Muscle of leg (tissue), 11 donors: ENCODE measurements around the gene ELFN1. TPM values are rescaled to one million over a fixed set of nuclear protein-coding genes. Genes with fewer than 3 reads are reported as not detected.

Experiments used
- DNase-seq: peaks from one replicate; pipeline ENCODE4 v3.0.0; 2013
- H3K27ac ChIP-seq: one replicate; pipeline ENCODE4 v1.5.1; 2013; ENCODE audit warnings: mild to moderate bottlenecking, low read length, control low read depth
- H3K27me3 ChIP-seq: one replicate; pipeline ENCODE4 v1.6.1; 2013; ENCODE audit warnings: low read length; ENCODE audit not compliant: control insufficient read depth, insufficient read depth
- H3K36me3 ChIP-seq: one replicate; pipeline ENCODE4 v1.6.1; 2013; ENCODE audit warnings: low read length; ENCODE audit not compliant: control insufficient read depth, insufficient read depth
- H3K4me1 ChIP-seq: one replicate; pipeline ENCODE4 v1.6.1; 2013; ENCODE audit warnings: low read length; ENCODE audit not compliant: control insufficient read depth, insufficient read depth
- H3K4me3 ChIP-seq: one replicate; pipeline ENCODE4 v1.5.1; 2013; ENCODE audit warnings: low read length, control low read depth
- H3K9me3 ChIP-seq: replicated peaks from 2 replicates; pipeline ENCODE4 v1.6.1; 2013; ENCODE audit warnings: low read depth, low read length; ENCODE audit not compliant: control insufficient read depth
- WGBS: methylation state at CpG from one replicate; pipeline ENCODE4 v1.1.5; 2013; ENCODE audit warnings: missing lambda C conversion rate; ENCODE audit not compliant: insufficient coverage; 5-methylcytosine and 5-hydroxymethylcytosine counted together
- polyA plus RNA-seq, 8 donors: library from polyadenylated mRNA; unstranded; fragments of 120-200 nt; gene quantifications; one replicate each; pipeline versions ENCODE4 v1.2.1 to v1.2.3, GENCODE V29; 2013; ENCODE audit warnings: inconsistent platforms in 1 of 8, low replicate concordance in 1 of 8; ENCODE audit not compliant: insufficient read length in 8 of 8, insufficient read depth in 1 of 8
- total RNA-seq: library from RNA; stranded (reverse); fragments of 120-200 nt; gene quantifications from one replicate; pipeline ENCODE4 v1.2.4, GENCODE V29; 2013

Gene ELFN1
- total and polyA plus RNA-seq, 9 donors, result 2.8 to 10.7 (median 8.2) TPM

GRCh38 chr7:1675673-1676549, 5.8 kb downstream of the ELFN1 start:
- Histone ChIP-seq H3K9me3 (no peaks in the 10 kb centered on the region), H3K4me3 (no peak overlapping the region), H3K36me3 (no peaks in the 10 kb centered on the region), H3K4me1 (peaks cover 20% of the 10 kb centered on the region), H3K27ac (no peak overlapping the region), H3K27me3 (peaks cover 28% of the 10 kb centered on the region)
- no peak for DNase-seq
- WGBS, result 62% methylated on average over 11 of the region's 30 CpGs

DNA sequence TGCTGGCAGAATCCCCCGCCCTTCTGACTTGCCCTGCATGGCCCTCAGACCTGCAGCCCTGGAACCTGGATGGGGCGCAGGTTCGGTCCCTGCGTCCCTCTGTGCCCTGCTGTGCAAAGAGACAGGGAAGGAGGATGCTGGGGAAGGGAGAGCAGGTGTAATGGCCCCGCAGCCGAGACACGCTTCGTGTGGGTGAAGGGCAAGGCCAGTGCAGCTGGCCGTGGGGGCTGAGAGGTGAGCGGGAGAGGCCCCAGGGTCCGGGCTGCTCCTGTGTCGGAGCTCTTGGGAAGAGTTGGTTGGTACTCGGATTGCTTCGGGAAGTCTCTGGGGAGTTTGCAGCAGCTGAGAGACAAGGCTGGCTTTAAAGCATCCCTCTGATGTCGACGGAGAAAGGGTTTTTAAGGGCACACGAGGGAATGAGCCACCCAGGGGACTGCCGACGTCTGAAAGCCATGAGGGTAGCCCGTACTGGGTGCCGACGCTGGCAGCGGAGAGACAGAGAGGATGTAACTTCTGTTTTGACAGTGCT, 6.5 kb downstream of the ELFN1 start:
- no peak overlapping the region for H3K27ac ChIP-seq
- H3K9me3 ChIP-seq, result no peaks in the 10 kb centered on the region
- no peak for DNase-seq
- peaks cover 13% of the 10 kb centered on the region for H3K4me1 ChIP-seq
- no peaks in the 10 kb centered on the region for H3K36me3 ChIP-seq
- 50% methylated on average over 18 of the region's 23 CpGs for WGBS
- H3K4me3 ChIP-seq, result no peak overlapping the region
- H3K27me3 ChIP-seq, result peaks cover 21% of the 10 kb centered on the region

DNA sequence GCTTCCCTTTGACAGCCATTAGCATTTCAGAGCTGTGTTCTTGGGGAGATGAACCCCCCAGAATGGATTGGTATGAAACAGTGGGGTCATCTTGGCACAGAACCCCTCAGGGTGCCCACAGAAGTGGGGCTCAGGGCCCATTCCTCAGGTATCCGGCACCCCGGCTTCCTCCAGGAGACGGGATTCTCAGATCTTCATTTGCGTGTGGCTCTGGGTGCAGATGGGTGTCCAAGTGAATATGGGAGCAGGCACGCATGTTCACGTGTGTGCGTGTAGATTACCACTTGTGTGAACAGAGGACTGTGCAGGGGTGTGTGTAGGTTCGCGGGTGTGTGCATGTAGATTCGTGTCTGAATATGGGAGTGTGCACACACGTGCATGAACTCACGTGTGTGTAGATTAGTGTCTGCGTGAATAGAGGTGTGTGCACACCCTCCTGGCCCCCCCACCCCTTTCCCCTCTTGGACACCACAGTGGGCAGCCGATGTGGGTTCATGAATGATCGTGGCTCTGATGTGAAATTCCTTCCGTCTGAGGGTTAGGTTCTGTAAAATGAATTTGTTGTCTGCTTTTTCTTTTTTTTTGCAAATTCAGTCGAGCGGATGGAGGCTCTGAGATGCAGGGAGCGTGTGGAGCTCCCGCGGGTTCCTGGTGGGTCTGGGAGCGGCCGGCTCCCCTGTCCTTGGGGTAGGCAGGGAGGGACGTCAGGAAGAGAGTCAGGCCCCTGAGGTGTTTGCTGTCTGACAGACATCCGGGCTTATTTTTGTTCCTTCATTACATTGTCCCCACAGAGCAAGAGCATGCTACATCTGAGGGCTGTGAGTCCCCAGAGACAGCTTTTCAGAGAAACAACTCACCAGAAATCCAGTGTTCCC, 7.4 kb downstream of the ELFN1 start:
- Histone ChIP-seq H3K4me1 (peaks cover 11% of the 10 kb centered on the region), H3K4me3 (no peak overlapping the region), H3K27me3 (peaks cover 14% of the 10 kb centered on the region), H3K9me3 (peaks cover 4% of the 10 kb centered on the region), H3K27ac (no peak overlapping the region), H3K36me3 (no peaks in the 10 kb centered on the region)
- DNase-seq, result no peak
- WGBS, result 82% methylated on average over 11 of the region's 25 CpGs

DNA sequence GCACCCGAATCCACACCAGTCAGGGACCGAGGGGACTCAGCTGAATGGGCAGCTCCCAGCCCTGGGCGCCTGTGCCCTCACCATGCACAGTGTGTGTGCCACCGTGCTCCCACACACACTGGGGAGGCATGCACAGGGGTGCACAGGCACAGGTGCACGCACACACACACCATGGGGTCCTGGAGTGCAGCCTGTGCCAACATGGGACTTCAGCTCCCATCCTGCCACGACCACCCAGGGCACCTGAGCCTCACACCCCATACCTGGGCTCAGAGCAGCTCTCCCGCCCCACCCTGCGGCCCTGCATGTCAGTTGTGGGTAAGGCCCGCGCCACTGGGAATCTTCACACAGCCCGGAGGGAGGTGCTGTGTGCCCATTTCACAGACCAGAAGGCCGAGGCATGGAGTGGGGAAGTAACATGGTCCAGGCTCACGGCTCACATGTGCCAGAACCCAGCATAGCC, 8.0 kb downstream of the ELFN1 start:
- WGBS, result 86% methylated on average over 10 of the region's 13 CpGs
- peaks cover 11% of the 10 kb centered on the region for H3K27me3 ChIP-seq

GRCh38 chr7:1678571-1679325, 8.7 kb downstream of the ELFN1 start:
- no peak overlapping the region for H3K27ac ChIP-seq
- WGBS, result 91% methylated on average over 27 of the region's 30 CpGs
- H3K36me3 ChIP-seq, result no peaks in the 10 kb centered on the region
- H3K4me3 ChIP-seq, result no peak overlapping the region
- no peak for DNase-seq
- H3K4me1 ChIP-seq, result peaks cover 11% of the 10 kb centered on the region
- peaks cover 11% of the 10 kb centered on the region for H3K27me3 ChIP-seq
- H3K9me3 ChIP-seq, result peaks cover 7% of the 10 kb centered on the region

More for the DNA sequence above, 8.0 kb downstream of the ELFN1 start:
- Histone ChIP-seq H3K4me3 (no peak overlapping the region), H3K27ac (no peak overlapping the region), H3K36me3 (no peaks in the 10 kb centered on the region), H3K9me3 (peaks cover 6% of the 10 kb centered on the region), H3K4me1 (peaks cover 11% of the 10 kb centered on the region)
- no peak for DNase-seq

DNA sequence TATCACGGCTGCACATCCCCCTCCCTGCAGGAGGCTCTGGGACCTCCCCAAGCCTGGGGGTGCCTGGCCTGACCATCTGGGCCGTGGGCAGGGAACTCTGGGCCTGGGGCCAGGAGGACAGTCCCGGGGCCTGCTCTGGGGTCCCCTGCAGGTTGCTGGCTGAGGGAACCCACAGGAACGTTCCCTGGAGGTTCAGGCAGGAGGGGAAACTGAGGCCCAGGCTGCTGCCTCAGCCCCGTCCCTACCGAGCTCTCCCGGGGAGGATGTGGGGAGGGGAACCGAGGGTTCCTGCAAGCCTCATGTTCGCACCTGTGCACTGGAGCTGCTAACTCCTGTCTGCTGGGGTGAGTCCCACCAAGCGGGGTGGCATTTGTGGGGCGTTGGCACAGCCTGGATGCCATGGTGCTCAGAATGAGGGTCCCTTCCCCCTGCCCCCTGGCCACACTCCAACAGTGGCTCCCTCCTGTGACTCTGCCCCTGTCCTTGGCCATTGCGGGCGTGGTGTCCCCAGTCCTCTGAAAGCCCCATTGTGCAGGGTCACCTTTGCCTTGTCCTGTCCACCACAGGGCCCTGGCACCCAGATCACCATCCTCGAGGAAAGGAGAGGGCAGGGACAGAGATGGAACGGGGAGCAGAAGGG, 9.4 kb downstream of the ELFN1 start:
- H3K36me3 ChIP-seq, result no peaks in the 10 kb centered on the region
- DNase-seq, result no peak
- peaks cover 11% of the 10 kb centered on the region for H3K4me1 ChIP-seq
- 76% methylated on average over 9 of the region's 15 CpGs for WGBS
- H3K4me3 ChIP-seq, result no peak overlapping the region
- H3K27me3 ChIP-seq, result peaks cover 9% of the 10 kb centered on the region
- no peak overlapping the region for H3K27ac ChIP-seq
- H3K9me3 ChIP-seq, result peaks cover 13% of the 10 kb centered on the region

DNA sequence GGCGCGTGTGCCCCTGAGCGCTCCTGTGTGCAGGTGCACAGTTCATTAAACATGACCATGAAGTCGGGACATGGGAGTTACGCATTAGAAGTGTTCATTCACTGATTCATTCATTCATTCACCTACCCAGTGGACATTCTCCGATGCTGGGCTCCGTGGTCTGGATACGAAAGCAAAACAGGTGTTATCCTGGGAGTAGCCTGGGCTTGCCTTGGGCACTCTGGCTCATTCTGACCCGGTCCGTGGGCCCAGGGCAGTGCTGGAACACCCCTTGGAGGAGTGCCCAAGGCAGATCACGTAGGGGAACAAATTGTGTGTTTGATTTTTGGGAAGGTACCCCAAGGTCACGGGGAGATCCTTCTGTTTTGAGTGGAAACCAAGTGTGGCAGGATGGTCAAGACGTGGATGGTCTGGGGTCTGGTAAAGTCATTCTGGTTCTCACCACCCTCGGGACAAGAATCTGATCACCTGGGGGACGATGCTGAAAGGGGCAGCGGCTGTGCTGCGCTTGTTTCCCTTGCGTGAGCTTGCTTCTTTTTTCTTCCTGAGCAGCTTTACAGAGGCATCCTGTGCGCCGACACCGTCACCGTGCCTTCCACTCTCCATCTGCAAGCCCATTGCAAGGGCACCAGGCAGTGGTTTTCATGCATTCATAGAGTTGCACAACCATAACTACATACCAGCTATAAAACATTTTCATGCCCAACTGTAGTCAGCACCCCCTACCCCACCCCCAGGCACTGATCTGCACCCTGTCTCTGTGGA, 10.1 kb downstream of the ELFN1 start:
- DNase-seq, result no peak
- Histone ChIP-seq H3K4me3 (no peak overlapping the region), H3K4me1 (peaks cover 8% of the 10 kb centered on the region), H3K27ac (no peak overlapping the region), H3K36me3 (no peaks in the 10 kb centered on the region), H3K9me3 (peaks cover 15% of the 10 kb centered on the region), H3K27me3 (peaks cover 9% of the 10 kb centered on the region)
- WGBS, result 82% methylated on average over 22 of the region's 22 CpGs

GRCh38 chr7:1681581-1681980, 11.5 kb downstream of the ELFN1 start:
- WGBS, result 71% methylated on average over 5 of the region's 9 CpGs
- H3K36me3 ChIP-seq, result no peaks in the 10 kb centered on the region
- DNase-seq, result no peak
- H3K4me1 ChIP-seq, result no peaks in the 10 kb centered on the region
- H3K9me3 ChIP-seq, result peaks cover 15% of the 10 kb centered on the region
- no peak overlapping the region for H3K27ac ChIP-seq
- peaks cover 3% of the 10 kb centered on the region for H3K27me3 ChIP-seq
- H3K4me3 ChIP-seq, result no peak overlapping the region
